TTC549 (cell line): Measurements from ENCODE around the gene ARFGEF3.

Source experiments
- FAIRE-seq: peaks from 2 replicates; lab custom pipeline; 2012; peaks lifted over from hg19 to GRCh38; lab: Jason Lieb, UNC

The ARFGEF3 gene

DNA sequence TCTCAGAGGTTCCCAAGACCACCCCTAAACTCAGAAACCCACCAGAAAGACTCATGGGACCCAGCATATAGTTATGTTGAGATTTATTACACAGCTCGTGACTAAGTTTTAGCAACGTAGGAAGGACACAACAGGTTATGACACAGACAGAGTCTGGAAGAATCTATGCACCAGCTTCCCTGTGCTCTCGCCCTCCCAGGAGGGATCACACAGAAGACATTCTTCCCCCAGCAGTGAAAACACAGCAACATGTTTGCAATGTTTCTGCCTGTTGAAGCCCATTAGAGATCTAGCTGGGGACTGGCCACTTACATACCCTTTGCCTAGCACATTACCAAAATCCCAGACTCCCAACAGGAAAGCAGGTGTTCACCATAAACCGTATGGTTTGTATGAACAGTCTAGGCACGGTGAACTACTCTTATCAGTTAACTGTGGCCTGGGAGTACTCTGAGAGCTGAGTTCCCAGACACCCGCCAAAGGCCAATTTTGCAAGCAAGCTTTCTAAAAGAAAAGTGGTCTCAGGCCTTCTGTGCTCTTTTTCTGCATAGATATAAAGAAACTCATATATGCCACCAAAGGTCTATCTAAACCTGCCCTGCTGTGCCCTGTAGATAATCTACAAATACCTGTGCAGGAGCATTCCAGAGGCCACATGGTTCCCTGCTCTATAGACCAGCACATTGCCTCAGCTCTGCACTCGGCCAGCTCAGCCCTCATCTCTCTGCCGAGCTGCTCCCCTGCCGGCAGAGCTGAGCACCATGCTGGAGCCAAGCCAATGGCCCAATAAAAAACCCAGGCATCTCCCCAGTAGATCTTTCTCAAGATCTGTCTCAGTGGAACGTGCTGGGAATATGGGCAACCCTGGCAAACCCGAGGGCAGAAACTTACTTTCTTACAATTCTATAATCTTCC is 146.3 kb downstream of the ARFGEF3 start:
- FAIRE-seq, result no peak

DNA sequence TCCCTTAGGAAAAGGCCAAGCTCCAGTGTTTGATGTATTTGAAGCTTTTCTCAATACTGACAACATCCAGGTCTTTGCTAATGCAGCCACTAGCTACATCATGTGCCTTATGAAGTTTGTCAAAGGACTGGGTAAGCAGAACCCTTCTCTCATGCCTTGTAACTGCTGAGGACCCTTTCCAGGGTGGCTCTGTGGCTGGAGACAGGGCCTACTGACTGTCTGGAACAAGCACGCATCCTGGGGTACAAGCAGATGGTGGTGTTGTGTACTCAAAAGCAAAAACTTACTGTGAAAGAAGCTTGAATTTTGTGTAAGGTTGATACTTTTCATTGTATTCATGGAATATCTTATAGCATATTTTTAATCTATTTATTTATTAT is 147.0 kb downstream of the ARFGEF3 start:
- FAIRE-seq, result no peak

DNA sequence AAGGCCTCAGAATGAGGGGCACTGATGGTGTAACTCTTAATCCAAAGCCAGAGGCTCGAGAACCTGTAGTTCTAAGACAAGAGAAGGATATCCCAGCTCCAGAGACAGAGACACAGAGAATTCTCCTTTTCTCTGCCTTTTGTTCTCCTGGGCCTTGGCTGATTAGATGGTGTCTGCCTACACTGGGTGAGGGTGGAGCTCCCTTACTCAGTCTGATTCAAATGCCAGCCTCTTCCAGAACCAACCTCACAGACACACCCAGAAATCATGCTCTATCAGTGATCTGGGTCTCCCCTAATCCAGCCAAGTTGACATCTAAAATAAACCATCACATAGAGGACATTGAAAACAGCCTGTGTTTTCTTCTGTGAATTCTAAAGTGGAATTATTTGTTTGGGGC is 148.0 kb downstream of the ARFGEF3 start:
- FAIRE-seq, result no peak

- no peak for FAIRE-seq
These were observed 148.6 kb downstream of the ARFGEF3 start for GRCh38 chr6:138310294-138310693.

DNA sequence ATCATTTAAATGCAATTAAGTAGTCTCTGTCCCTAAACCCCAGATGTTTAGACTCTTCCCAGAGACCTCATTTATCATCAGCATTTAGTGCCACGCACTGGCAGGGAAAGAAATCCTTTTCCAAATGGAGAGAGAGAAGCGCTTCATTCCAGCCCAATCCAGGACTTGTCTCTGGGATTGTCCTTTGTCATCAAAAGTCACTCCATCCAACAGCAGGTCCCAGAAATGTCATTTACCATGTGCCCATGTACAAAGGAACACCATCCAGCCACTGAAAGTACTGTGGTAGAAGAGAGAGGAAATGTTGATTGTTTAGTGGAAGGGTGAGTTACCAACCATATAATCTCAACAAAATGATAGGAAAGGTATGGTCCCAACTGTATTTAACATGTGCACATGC is 149.1 kb downstream of the ARFGEF3 start:
- FAIRE-seq, result no peak

GRCh38 chr6:138311268-138311667 is 149.5 kb downstream of the ARFGEF3 start:
- no peak for FAIRE-seq

DNA sequence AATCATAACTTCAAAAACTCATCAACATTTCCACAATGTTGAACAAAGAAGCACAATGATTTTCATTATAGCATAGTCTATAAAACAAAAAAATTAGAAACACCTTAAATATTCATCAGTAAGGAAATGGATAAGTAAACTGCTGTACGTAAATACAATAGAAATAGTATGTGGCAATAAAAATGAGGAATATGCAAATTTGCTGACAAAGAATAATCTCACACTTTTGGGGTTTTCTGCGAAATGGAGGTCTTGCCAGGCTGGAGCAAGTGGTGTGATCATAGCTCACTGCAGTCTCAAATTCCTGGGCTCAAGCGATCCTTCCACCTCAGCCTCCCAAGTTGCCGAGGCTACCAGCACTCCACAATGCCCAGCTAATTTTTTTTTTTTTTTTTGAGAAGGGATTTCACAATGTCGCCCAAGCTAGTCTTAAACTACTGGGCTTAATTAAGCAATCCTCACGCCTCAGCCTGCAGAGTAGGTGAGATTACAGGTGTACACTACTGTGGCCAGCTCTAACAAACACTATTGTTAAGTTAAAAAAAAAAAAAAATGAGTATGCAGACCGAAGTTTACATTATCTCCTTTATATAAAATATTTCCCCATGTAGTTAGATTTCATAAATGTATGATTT is 157.1 kb downstream of the ARFGEF3 start:
- no peak for FAIRE-seq

DNA sequence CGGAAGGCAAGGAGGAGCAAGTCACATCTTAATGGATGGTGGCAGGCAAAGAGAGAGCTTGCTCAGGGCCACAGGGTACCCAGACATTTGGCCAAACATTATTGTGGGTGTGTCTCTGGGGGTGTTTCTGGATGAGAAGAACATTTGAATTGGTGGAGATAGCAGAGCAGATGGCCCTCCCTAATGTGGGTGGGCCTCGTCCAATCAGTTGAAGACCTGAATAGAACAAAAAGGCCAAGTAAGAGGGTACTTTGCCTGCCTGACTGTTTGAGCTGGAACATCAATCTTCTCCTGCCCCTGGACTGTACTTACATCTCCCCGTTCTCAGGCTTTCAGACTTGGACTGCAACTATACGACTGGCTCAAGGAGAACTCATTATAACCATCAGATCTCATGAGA is 160.2 kb downstream of the ARFGEF3 start:
- FAIRE-seq, result no peak

DNA sequence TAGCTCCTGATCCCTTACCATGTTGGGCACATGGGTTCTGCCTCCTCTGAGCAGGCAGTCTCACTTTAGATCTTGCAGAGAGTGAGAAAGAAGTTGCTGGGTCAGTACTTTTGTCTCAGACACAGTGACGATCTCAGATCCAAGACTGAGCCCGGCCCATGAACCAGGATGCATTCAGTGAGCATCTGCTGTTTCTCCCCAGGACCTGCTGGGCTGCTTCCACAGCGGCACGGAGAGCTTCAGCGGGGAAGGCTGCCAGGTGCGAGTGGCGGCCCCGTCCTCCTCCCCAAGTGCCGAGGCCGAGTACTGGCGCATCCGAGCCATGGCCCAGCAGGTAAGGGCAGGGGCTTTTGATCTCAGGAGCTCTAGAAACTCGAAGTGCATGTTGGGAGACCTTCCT is 162.1 kb downstream of the ARFGEF3 start:
- FAIRE-seq, result no peak

GRCh38 chr6:138328210-138328609 is 166.5 kb downstream of the ARFGEF3 start:
- FAIRE-seq, result no peak

GRCh38 chr6:138330763-138331162 is 169.0 kb downstream of the ARFGEF3 start:
- no peak for FAIRE-seq

DNA sequence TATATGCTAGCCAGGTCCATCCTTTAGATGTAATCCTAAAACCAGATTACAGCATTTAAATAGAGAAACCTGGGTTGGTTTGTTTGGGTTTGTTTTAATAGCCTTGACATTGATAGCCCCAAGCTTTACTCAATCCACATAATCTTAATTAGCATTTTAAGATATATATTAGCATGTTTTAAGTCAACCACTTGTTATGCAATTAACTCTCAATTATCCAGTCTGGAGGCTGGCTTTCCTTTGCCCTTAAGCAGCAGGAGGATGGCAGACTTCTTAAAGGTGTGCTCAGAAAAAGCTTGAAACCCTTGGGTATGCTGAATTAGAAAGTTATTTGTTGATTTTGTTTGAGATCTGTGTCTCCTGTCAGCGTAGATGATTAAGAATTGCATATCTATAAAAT is 169.7 kb downstream of the ARFGEF3 start:
- FAIRE-seq, result no peak

GRCh38 chr6:138331984-138332383 is 170.2 kb downstream of the ARFGEF3 start:
- FAIRE-seq, result no peak

GRCh38 chr6:138334000-138334399 is 172.3 kb downstream of the ARFGEF3 start:
- no peak for FAIRE-seq

DNA sequence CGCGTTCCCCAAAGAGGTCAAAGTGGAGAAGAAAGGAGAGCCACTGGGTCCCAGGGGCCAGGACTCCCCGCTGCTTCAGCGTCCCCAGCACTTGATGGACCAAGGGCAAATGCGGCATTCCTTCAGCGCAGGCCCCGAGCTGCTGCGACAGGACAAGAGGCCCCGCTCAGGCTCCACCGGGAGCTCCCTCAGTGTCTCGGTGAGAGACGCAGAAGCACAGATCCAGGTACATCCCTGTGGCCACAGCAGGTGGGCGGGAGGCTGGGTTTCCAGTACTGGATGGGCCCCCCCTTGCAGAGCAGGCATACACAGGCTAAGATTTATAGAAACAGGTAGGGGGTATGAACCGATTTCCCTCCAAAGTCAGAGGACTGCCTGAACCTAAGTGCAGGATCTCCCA is 173.2 kb downstream of the ARFGEF3 start:
- FAIRE-seq, result no peak

DNA sequence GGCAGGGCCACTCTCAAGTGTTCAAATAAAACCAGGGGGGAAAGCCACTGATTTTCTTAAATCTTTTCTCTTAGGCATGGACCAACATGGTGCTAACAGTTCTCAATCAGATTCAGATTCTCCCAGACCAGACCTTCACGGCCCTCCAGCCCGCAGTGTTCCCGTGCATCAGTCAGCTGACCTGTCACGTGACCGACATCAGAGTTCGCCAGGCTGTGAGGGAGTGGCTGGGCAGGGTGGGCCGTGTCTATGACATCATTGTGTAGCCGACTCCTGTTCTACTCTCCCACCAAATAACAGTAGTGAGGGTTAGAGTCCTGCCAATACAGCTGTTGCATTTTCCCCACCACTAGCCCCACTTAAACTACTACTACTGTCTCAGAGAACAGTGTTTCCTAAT is 174.5 kb downstream of the ARFGEF3 start:
- no peak for FAIRE-seq

DNA sequence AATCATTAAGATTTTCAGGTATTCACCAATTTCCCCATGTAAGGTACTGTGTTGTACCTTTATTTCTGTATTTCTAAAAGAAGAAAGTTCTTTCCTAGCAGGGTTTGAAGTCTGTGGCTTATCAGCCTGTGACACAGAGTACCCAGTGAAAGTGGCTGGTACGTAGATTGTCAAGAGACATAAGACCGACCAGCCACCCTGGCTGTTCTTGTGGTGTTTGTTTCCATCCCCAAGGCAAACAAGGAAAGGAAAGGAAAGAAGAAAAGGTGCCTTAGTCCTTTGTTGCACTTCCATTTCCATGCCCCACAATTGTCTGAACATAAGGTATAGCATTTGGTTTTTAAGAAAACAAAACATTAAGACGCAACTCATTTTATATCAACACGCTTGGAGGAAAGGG is 175.3 kb downstream of the ARFGEF3 start:
- FAIRE-seq, result no peak

GRCh38 chr6:138339024-138339423 is 177.3 kb downstream of the ARFGEF3 start:
- no peak for FAIRE-seq

GRCh38 chr6:138341176-138341575 is 179.4 kb downstream of the ARFGEF3 start:
- FAIRE-seq, result no peak

- no peak for FAIRE-seq
These were observed 181.4 kb downstream of the ARFGEF3 start for GRCh38 chr6:138343112-138343511.

DNA sequence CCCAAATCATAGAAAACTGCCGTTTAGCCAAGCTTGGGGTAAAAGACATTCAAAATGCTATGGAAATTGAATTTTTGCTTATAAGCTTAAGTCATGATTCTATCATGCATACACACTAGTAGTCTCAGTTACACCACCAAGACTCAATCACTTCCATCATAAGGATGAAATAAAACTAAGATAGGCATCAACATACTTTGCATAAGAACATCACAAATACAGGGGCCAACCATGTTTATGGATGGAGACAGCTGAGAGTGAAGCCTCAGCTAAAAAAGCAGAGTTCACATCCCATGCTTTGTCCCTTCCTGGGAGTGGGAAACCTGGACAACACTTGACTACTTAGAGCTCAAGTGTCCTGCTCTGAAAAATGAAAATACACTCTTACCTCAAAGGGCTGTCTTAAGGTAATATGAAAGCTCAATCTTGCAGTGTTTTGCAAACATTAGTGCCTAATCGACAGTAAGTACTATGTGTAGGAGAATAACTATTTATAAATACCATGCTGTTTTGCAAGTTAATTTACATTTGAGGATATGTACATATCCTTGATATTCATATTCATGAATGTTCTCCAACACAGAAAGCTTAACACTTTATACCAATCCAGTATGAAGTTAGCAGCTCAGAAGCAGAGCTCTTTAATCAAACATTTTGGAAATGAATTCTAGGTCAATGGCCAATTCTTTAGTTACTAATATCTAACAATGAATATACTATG is 184.0 kb downstream of the ARFGEF3 start:
- FAIRE-seq, result no peak

- FAIRE-seq, result no peak
These were observed 184.8 kb downstream of the ARFGEF3 start for GRCh38 chr6:138346302-138347195.
